CD4-positive, alpha-beta T cell (primary cell): ENCODE data around the gene E2F4. TPM values are rescaled to one million over a fixed set of nuclear protein-coding genes. Genes with fewer than 3 reads are reported as not detected.

Experiments used
- ATAC-seq: fragments of 200-7000 bp; cut with Tn5 transposase; one replicate; pipeline ENCODE4 v1.10.0; 2022; ENCODE audit warnings: mild to moderate bottlenecking; ENCODE audit not compliant: poor library complexity
- CTCF ChIA-PET: fragments of 350-600 bp; sonication (Branson Sonifier 250); formaldehyde crosslinking; loops from one replicate; lab custom pipeline; 2021; ENCODE audit warnings: antibody characterized with exemption, inconsistent platforms; lab: Charles Lee
- POLR2A ChIA-PET: fragments of 350-600 bp; sonication (Branson Sonifier 250); formaldehyde crosslinking; loops from one replicate; lab custom pipeline; 2021; ENCODE audit warnings: antibody characterized with exemption, inconsistent platforms; lab: Charles Lee
- DNase-seq, 14 experiments: peaks; one replicate each; pipeline ENCODE4 v3.0.0-alpha.2; 2013 to 2020; ENCODE audit warnings: mixed read lengths in 2 of 14
- H3K27ac ChIP-seq, 2 donors: one replicate each; pipeline versions ENCODE4 v1.5.1 to v1.7.0; 2013; ENCODE audit warnings: low read length in 2 of 2, low read depth in 1 of 2, mild to moderate bottlenecking in 1 of 2
- H3K27me3 ChIP-seq, 2 experiments: 1 replicate in 1 of 2; 2 replicates in 1 of 2; pipeline versions ENCODE4 v1.6.1 to v1.7.0; 2013; ENCODE audit warnings: low read length in 2 of 2, control low read depth in 1 of 2, mild to moderate bottlenecking in 1 of 2, moderate library complexity in 1 of 2; ENCODE audit not compliant: insufficient read depth in 2 of 2, control insufficient read depth in 1 of 2
- H3K36me3 ChIP-seq: one replicate; pipeline ENCODE4 v1.6.1; 2013; ENCODE audit warnings: low read length, control low read depth; ENCODE audit not compliant: insufficient read depth
- H3K4me1 ChIP-seq: one replicate; pipeline ENCODE4 v1.6.1; 2013; ENCODE audit warnings: low read length, control low read depth; ENCODE audit not compliant: insufficient read depth
- H3K4me3 ChIP-seq: one replicate; pipeline ENCODE4 v1.5.1; 2013; ENCODE audit warnings: mild to moderate bottlenecking, low read length, moderate library complexity
- H3K9me3 ChIP-seq, 2 experiments: 1 replicate in 1 of 2; 2 replicates in 1 of 2; pipeline versions ENCODE4 v1.6.1 to v1.7.0; 2013; ENCODE audit warnings: low read length in 2 of 2, mild to moderate bottlenecking in 2 of 2, control low read depth in 1 of 2, moderate library complexity in 1 of 2; ENCODE audit not compliant: control insufficient read depth in 1 of 2, insufficient read depth in 1 of 2
- H3K27ac Mint-ChIP-seq: one replicate; pipeline ENCODE4 v1.8.0; 2020; ENCODE audit warnings: mixed read lengths
- H3K27me3 Mint-ChIP-seq: one replicate; pipeline ENCODE4 v1.8.0; 2021; ENCODE audit warnings: mixed read lengths
- H3K36me3 Mint-ChIP-seq: one replicate; pipeline ENCODE4 v1.8.0; 2021; ENCODE audit warnings: low read depth, mixed read lengths
- H3K4me1 Mint-ChIP-seq: one replicate; pipeline ENCODE4 v1.8.0; 2021; ENCODE audit warnings: low read depth, mixed read lengths
- H3K4me3 Mint-ChIP-seq: one replicate; pipeline ENCODE4 v1.8.0; 2020; ENCODE audit warnings: mild to moderate bottlenecking, mixed read lengths
- H3K9me3 Mint-ChIP-seq: one replicate; pipeline ENCODE4 v1.8.0; 2020; ENCODE audit warnings: mixed read lengths
- intact Hi-C, 2 experiments: fragments of 100-400 bp; cut with DNase I in 1 of 2; cut with micrococcal nuclease in 1 of 2; formaldehyde crosslinking; loops; one replicate each; pipeline versions ENCODE4 v1.15.1 to v1.9.0; 2023 to 2025; cut with DNase I, micrococcal nuclease
- total RNA-seq, 174 experiments: library from RNA in 2 of 174; stranded (reverse) in 2 of 174; gene quantifications; one replicate each; pipeline ENCODE4 v1.2.3 and lab custom pipeline; 2021 to 2026
- TF ChIP-seq, protein P1 (sequence below): fragments of 200-600 bp; IDR thresholded peaks from one replicate; pipeline ENCODE4 v1.8.0; 2022; ENCODE audit warnings: antibody characterized with exemption, mild to moderate bottlenecking

Gene E2F4
- total RNA-seq, 2 experiments from 2014 or later = 50.9 to 56.1 TPM

GRCh38 chr16:67170168-67170948, 21.6 kb upstream of the E2F4 start, which contains the start of gene NOL3:
Gene NOL3, plus strand, starts transcription at chr16:67170538.
- Histone ChIP-seq H3K9me3 (peaks cover 0 to 16% of the 10 kb centered on the region in 2 experiments), H3K4me1 (peaks cover 51% of the 10 kb centered on the region), H3K4me3 (peak within 1 kb of the TSS; percentile 19), H3K27ac (no peak within 1 kb of the TSS), H3K27me3 (peaks cover 66 to 69% of the 10 kb centered on the region in 2 experiments), H3K36me3 (no peaks in the 10 kb centered on the region)
- ChIA-PET POLR2A (interaction anchor here (1.6 to 2.5 kb wide), 2 partner anchors 10 to 13 kb away, joined by 3 to 16 read pairs; partner anchors contain the start of genes FBXL8 and TRADD), CTCF (interaction anchor here (0.6 to 1.9 kb wide), 4 partner anchors 15 to 189 kb away, joined by 3 to 7 read pairs (median 3); no protein-coding TSS in a partner anchor)
- no peaks in the 10 kb centered on the region for H3K36me3 Mint-ChIP-seq
- DNase-seq (peak in 4 of 14 experiments; percentile 29 to 59 (median 46)), ATAC-seq (no peak)
- H3K27ac Mint-ChIP-seq = no peak within 1 kb of the TSS
- intact Hi-C loops = no loop called here
- peaks cover 85% of the 10 kb centered on the region for H3K27me3 Mint-ChIP-seq
- TF ChIP-seq, protein P1, sequence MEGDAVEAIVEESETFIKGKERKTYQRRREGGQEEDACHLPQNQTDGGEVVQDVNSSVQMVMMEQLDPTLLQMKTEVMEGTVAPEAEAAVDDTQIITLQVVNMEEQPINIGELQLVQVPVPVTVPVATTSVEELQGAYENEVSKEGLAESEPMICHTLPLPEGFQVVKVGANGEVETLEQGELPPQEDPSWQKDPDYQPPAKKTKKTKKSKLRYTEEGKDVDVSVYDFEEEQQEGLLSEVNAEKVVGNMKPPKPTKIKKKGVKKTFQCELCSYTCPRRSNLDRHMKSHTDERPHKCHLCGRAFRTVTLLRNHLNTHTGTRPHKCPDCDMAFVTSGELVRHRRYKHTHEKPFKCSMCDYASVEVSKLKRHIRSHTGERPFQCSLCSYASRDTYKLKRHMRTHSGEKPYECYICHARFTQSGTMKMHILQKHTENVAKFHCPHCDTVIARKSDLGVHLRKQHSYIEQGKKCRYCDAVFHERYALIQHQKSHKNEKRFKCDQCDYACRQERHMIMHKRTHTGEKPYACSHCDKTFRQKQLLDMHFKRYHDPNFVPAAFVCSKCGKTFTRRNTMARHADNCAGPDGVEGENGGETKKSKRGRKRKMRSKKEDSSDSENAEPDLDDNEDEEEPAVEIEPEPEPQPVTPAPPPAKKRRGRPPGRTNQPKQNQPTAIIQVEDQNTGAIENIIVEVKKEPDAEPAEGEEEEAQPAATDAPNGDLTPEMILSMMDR = no peak
- H3K9me3 Mint-ChIP-seq = no peaks in the 10 kb centered on the region
- H3K4me3 Mint-ChIP-seq = peak within 1 kb of the TSS; percentile 62
- H3K4me1 Mint-ChIP-seq = peaks cover 40% of the 10 kb centered on the region

DNA sequence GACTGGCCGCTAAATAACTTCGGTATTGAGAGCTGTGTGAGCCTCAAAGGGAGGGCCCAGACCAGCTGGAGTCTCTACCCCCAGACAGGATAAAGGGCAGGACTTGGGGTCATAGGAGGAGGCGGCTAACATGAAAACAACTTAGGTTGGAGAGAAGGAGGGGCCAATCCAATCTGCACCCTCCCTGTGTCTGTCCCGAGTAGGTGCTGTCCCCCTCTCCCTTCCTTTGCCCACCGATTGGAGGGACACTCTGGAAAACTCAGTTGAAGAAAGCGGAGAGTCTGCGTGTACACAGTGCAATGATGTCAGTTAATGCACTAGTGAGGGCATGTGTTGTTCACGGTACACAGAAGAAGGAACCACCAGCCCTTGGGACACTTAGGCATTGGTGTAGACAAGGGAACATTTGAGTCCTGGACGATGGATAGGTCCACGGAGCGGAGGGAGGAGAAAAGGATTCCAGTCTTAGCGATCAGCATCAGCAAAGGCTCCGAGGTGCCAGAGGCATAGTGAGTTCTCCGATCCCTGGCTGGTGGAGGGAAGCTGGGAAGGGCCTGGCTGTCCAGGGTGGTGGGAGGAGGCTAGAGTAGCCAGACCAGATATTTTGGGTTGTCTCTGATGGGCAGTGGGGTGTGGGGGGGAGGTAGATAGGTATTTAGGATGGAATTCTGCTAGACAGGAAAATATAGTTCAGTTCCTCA, 20.9 kb upstream of the E2F4 start:
- H3K9me3 ChIP-seq = peaks cover 0 to 14% of the 10 kb centered on the region in 2 experiments
- Mint-ChIP-seq H3K4me1 (peaks cover 39% of the 10 kb centered on the region), H3K36me3 (no peaks in the 10 kb centered on the region), H3K9me3 (no peaks in the 10 kb centered on the region), H3K27me3 (peaks cover 88% of the 10 kb centered on the region), H3K27ac (no peak overlapping the region), H3K4me3 (no peak overlapping the region)
- H3K4me3 ChIP-seq = peak overlapping the region; percentile 12
- ATAC-seq = no peak
- peaks cover 61 to 62% of the 10 kb centered on the region in 2 experiments for H3K27me3 ChIP-seq
- H3K36me3 ChIP-seq = no peaks in the 10 kb centered on the region
- ChIA-PET POLR2A (interaction anchor here (0.6 to 2.5 kb wide), 2 partner anchors 11 to 25 kb away, joined by 3 to 16 read pairs; partner anchors contain the start of genes FBXL8 and TRADD), CTCF (interaction anchor here (0.6 kb wide), 1 partner anchor 130 kb away, joined by 3 read pairs; no protein-coding TSS in a partner anchor)
- no peak overlapping the region for H3K27ac ChIP-seq
- peaks cover 48% of the 10 kb centered on the region for H3K4me1 ChIP-seq
- no peak for DNase-seq
- TF ChIP-seq, protein P1 = no peak
- intact Hi-C loops = no loop called here

- Histone ChIP-seq H3K27ac (no peak overlapping the region), H3K36me3 (no peaks in the 10 kb centered on the region), H3K27me3 (peaks cover 40 to 49% of the 10 kb centered on the region in 2 experiments), H3K4me3 (peak overlapping the region; percentile 53), H3K9me3 (peaks cover 0 to 10% of the 10 kb centered on the region in 2 experiments), H3K4me1 (peaks cover 59% of the 10 kb centered on the region)
- TF ChIP-seq, protein P1 = no peak
- H3K4me1 Mint-ChIP-seq = peaks cover 47% of the 10 kb centered on the region
- no peaks in the 10 kb centered on the region for H3K9me3 Mint-ChIP-seq
- no peak for ATAC-seq
- intact Hi-C loops = no loop called here
- peaks cover 81% of the 10 kb centered on the region for H3K27me3 Mint-ChIP-seq
- POLR2A ChIA-PET = interaction anchor here (3.2 to 5.7 kb wide), 2 partner anchors 10 to 14 kb away, joined by 16 to 44 read pairs; partner anchors contain the start of genes FBXL8 and TRADD
- H3K27ac Mint-ChIP-seq = no peak overlapping the region
- peak overlapping the region; percentile 82 for H3K4me3 Mint-ChIP-seq
- H3K36me3 Mint-ChIP-seq = no peaks in the 10 kb centered on the region
- CTCF ChIA-PET = no interaction called here
- no peak for DNase-seq
Measured at GRCh38 chr16:67173323-67173722, 18.6 kb upstream of the E2F4 start.
